Amygdala (tissue), 56 donors: Measurements from ENCODE around the gene NTN3.

Experiments used
- DNase-seq, 56 donors: peaks; one replicate each; lab custom pipeline; 2025; lab: John Stamatoyannopoulos, UW

Gene NTN3

DNA sequence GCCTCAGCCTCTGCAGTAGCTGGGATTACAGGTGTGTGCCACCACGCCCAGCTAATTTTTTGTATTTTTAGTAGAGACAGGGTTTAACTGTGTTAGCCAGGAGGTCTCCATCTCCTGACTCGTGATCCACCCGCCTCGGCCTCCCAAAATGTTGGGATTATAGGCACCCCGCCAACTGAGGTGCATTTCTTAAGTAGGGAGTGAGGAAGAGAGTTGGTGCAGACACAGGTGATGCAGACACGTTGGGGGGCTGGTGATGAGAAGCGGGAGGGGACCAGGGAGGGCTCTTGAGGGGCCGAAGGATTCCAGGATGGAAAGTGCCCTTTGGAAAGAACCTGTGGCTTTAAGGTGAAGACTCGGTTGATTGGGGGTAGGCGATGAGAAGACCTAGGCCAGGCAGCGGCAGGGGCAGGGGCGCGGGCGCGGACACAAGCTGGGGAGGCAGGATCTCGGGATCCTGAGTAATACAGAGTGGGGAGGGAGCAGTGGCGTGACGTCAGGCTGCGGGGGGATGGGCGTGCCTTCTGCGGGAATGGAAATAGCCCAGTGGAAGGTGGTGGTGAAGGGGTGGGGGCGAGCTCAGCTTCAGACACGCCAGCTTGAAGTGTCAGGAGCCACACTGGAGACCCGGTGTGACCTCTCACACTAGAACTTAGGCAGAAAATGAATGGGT lies 40.2 kb downstream of the NTN3 start:
- peak in 21 of 56 donors; percentile 24 to 69 (median 38) for DNase-seq

DNA sequence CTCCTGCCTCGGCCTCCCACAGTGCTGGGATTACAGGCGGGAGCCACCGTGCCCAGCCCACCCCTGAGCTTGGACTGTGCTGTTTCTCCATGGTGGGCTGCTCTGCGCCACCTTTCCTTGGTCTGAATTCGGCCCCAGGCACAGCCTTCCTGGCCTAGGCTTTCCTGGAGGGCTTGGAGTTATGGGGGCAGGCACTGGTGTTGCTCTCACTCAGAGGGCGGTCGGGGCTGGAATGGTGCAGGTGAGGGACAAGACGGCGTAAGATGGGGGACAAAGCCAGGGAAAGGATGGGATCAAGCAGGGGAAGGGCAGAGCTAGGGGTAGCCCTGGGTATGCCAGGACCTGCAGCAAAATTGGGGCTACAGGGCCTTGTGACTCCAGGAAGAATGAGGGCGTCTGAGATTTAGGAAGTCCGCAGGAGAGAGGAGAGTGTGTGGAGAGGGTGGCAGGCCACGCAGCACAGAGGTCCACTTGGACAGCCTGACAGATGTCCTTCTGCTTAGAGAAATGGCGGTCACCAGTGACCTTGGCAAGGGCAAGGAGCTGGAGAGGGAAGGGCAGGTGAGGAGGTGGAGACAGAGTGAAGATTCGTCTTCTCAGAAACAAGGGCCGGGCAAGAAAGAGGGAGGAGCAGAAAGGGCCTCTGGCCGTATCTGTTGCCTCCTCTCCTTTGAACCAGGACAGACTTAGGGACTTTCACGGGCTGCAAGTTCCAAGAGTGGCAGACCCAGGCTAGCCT lies 41.1 kb downstream of the NTN3 start:
- no peak for DNase-seq

DNA sequence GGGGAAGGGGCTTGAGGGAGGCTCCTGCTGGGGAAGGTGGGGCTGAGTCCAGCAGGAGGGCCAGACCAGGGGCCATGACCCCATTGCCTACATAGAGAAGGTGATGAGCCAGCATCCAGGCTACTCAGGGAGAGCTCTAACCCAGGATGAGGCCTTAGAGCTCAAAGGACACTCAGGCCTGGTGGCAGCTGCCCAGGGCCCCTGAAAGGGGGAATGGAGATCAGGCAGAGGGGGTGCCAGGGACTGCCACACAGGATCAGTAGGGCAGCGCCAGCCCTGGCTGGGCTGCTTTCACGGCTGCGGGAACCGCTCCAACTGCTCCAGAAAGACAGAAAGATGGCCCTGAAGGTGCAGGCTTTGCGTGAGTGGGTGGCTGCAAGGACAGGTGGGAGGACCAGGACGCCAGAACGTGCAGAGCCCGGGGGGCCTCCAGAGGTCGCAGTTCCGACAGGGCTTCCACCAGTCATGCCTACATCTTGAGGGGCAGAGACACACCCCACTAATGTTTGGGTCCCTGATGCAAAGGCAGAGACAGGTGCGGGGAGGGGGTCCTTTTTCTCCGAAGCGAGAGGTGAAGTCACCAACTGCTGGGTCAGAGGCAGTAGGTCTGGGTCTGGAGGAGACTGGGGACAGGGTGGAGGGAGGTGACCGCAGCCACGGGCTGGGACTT lies 41.8 kb downstream of the NTN3 start:
- peak in 1 of 56 donors; percentile 8 for DNase-seq

DNA sequence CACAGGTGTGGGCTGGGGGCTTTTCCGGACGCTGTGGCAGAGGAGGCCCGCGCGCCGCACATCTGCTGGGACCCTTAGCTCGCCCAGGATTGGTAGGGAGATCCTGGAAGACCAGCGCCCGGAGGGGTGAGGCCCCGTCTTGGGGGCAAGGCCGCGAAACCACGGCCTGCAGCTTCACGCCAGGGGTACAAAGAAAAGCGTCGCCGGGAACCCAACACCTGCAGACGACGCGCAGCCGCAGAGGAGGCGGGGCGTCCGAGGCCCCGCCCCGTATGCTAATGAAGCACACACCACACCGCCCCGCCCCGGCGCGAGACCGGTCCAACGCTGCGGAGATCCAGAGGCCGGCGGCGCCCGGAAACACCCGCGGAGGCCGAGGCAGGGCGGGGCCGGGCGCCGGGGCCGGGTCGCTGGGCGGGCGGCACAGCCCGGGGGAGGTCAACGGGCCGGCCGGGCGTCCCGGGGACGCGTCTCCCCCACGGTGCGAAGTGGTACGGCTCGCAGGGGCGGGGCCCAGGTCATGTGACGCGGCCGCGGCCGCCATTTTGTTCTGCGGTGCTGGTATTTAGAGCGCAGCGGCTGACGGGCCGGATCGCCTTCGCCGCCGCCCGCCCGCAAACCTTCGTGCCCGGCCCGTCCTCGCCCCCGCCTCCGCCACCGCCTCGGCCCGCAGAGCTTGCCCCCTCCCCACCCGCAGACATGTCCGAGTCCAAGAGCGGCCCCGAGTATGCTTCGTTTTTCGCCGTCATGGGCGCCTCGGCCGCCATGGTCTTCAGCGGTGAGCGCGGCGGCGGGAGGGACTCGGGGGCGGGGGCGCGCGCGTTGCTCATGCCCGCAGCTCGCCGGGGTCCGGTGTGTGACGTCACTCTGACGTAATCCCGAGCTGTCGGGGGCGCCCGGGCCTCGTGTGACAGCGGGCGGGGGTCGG lies 42.6 kb downstream of the NTN3 start, which contains the start of gene ATP6V0C:
Gene ATP6V0C, plus strand, starts transcription at position 548 of the 928 bp plus-strand sequence. Its CDS starts 152 bp downstream, at position 700.
- DNase-seq: peak; percentile 52 to 97 (median 89)

DNA sequence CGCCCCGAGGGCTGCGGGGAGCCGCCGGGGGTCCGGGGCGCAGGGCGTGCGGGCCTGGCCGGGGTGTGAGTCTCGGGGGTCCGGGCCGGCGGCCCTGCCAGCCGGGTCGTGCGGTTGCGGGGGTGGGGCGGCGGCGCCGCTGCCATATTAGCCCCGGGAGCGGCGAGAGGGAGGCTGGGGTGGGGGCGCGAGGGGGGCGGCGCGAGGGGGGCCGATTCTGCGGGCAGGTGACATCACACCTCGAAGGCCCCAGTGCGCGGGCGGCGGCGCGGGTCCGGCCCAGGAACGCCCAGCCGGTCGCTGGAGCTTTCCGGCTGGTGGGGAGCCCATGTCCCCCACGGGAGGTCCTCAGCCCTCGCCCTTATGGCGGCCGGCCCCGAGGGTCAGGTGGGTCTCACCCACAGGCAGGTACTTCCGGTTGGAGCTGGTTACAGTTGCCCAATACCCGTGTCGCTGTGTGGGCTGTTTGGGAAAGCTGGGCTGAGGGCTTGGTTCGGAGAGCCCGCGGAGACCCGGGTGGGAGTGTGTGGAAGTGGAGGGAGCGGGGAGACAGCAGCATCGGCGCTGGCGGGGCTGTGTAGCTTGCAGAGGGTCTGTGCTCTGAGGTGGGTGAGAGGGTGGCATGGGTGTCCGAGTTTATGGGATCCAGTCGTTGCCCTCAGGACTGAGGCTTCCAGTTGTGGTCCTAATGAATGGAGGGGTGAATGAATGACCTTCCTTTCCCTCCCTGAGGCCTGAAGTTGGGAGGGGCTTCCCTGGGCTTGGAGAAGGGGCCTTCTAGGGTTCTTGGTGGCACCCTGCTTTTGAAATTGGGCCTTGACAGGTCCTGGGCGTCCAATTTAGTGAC lies 43.5 kb downstream of the NTN3 start:
- peak in 1 of 56 donors; percentile 83 for DNase-seq

DNA sequence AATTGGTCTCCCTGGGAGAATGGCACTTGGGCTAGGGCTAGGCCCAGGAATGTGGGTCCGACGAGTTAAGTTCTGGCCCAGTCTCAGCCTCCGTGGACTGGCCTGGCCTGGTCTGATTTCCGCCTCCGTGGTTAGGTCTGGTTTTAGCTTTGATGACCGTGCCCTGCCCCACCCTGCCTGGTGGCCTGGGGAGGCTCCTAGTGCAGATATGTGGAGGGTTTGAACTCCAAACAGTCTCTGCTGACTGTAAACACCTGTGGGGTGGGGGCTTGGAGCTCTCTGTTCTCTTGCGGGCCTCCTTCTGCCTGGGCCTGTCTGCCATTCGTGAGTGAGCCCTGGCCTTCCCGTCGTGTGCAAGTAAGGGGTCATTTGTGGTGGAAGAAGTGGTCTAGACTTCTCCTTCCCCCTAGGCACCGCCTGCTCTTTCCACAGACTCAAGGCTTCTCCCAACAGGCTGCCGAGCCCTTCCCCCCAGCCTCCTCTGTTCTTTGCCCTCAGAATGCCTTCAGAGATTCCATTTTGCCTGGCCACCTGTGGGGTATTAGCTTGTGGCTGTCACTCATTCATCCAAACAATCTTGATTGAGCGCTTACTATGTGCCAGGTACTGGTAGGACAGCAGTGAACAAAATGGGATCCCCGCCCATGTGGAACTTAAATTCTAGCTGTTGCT lies 44.2 kb downstream of the NTN3 start:
- no peak for DNase-seq

DNA sequence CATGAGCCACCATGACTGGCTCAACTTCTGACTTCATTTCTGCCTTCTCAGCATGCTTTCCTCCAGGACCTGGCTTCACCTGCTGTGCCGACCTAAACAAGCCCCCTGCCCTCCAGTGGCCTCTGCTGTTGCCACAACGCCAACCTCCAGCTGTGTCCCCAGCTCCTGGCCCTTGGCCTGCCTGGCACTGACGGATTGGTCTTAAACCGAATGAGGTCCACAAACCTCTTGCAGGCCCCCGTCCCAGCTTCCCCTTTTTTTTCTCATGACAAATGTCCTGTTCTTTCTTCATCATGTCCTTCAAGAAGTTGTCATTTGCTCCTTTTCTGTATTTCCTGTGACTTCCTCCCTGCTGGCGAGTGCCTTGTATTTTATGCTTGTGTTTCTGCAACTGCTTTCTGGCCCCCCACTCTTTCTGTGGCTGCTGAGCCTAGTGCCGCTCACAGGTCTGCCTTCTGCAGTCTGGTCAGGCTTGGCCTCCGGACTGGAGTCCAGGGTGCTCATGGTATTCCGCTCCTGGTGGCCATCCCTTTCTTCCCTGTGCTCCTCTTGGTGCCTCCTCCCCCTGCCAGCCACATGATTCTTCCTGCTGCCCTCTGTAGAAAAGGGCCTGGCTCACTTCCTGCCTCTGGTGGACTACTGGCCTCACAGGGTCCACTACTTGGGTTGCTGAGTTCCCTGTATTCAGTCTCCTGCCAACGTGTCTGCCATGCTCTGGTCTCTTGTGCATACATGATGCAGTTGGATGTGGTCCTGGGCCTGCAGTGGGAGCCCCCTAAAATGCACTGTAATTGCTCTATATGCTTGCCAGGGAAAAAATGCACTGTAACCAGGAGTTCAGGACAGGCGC lies 45.5 kb downstream of the NTN3 start:
- peak in 7 of 56 donors; percentile 17 to 55 (median 30) for DNase-seq

DNA sequence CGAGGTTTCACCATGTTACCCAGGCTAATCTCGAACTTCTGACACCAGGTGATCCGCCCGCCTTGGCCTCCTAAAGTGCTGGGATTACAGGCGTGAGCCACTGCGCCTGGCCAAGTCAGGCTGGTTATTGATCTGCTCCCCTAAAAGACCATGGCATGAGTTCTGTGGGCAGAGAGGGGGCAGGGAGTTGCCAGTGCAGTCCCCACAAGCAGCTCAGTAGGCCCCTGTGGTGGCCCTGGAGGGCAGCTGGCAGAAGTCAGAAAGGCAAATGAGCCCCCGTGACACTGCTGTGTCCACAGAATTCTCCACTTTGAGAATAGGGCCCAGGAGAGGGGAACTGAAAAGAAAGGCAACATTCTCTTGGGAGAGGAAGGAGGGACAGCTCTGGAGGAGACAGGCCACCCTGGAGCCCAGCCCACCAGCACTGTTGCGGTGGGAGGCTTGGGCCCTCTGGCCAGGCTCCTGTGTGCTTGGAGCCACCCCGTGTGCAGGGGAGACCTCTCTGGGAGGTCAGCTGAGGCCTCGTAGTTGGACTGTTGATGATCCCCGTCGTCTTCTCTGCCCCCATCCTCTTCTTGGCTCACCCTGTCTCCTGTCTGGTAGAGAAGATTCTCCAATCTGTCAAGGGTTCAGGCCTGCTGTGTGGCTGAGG lies 47.0 kb downstream of the NTN3 start:
- DNase-seq: no peak

DNA sequence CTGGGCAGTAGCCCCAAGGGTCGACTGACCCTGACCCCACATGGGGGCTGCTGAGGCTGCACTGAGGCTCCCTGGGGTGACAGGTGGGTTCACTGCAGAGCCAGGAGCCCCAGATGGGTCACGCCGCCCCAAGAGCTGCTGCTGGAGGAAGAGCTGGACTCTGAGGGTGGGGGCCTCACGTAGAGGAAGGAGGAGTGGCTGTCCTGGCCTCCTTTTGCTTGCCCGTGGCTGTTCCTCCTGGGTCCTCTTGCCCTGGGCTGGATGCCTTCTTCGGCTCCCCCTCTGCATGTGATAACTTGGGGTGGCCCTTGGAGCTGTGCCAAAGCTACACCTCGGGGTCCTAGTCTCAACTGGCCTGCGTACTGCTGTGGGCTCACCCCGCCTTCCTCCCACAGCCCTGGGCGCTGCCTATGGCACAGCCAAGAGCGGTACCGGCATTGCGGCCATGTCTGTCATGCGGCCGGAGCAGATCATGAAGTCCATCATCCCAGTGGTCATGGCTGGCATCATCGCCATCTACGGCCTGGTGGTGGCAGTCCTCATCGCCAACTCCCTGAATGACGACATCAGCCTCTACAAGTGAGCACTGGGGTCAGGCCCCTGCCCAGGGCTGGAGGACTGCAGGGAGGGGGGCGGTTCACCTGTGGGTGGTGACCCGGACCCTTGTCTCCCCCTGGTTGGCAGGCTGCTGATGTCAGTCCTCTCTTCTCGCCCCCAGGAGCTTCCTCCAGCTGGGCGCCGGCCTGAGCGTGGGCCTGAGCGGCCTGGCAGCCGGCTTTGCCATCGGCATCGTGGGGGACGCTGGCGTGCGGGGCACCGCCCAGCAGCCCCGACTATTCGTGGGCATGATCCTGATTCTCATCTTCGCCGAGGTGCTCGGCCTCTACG lies 48.0 kb downstream of the NTN3 start:
- DNase-seq: peak in 1 of 56 donors; percentile 48

DNA sequence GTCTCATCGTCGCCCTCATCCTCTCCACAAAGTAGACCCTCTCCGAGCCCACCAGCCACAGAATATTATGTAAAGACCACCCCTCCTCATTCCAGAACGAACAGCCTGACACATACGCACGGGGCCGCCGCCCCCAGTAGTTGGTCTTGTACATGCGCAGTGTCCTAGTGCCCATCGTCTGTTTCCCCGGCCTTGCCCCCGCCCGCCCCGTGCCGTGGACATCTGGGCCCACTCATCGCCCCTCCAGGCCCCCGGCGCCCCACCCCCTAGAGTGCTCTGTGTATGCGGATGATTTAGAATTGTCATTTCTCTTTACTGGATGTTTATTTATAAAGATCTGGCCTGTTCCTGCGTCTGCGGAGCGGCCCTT lies 48.6 kb downstream of the NTN3 start:
- DNase-seq: no peak

DNA sequence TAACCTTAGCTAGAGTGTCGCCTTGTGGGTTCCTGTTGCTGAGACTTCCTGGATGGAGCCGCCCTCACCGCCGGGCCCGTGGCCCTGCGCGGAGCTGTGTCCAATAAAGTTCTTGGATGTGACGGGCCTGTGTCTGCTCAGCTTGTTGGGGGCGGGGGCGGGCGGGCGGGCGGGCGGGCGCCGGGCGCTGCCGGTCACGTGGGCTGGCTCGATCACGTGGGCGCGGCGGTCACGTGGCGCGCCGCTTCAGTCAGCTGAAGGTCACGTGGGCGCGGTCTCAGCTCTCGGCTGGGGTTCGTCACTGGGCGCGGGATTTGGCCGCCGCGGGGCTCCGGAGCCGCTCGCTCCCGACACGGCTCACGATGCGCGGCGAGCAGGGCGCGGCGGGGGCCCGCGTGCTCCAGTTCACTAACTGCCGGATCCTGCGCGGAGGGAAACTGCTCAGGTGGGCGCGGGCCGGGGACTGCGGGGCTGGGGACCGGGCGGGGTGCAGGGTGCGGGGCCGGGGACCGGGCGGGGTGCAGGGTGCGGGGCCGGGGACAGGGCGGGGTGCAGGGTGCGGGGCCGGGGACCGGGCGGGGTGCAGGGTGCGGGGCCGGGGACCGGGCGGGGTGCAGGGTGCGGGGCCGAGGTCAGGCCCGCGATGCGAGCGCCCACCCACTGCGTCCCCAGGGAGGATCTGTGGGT lies 49.1 kb downstream of the NTN3 start, which contains the start of gene AMDHD2:
Gene AMDHD2, plus strand, starts transcription at position 275 of the 687 bp plus-strand sequence. Its CDS starts 88 bp downstream, at position 363.
- peak in 55 of 56 donors; percentile 35 to 96 (median 79) for DNase-seq

DNA sequence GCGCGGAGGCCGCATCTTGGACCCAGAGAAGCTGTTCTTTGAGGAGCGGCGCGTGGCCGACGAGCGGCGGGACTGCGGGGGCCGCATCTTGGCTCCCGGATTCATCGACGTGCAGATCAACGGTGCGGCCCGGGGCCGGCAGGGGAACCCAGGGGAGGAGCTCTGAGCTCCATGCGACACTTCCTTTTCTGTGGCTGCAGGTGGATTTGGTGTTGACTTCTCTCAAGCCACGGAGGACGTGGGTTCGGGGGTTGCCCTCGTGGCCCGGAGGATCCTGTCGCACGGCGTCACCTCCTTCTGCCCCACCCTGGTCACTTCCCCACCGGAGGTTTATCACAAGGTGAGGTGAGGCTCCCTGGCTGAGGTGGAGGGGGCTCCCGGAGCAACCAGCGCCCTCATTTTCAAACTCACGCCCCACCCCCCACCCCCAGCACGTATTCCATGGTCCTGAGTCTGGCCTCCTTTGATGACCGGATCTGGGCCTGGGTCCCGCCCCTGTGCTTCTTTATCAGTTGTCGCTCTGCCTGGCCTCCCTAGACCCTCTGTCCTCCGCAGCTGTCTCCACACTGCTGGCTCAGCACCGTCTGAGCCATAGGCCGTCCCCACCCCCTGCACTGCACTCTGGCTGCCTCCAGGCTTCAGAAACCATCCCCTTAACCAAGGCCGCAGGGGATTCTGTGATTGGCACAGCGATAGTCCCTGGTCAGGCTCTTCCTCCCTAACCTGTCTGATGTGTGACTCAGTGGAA lies 49.9 kb downstream of the NTN3 start:
- DNase-seq: no peak
